ENCODE results near the gene CD58. TPM values are rescaled to one million over a fixed set of nuclear protein-coding genes. Genes with fewer than 3 reads are reported as not detected.
A peak's percentile ranks its signal among the peaks of the same experiment; 100 is the strongest.
"Not testable (repeated sequence)": the region's sequence is repeated elsewhere in the genome, so short reads cannot be mapped to it uniquely, and the experiment has no call there.

The CD58 gene, protein sequence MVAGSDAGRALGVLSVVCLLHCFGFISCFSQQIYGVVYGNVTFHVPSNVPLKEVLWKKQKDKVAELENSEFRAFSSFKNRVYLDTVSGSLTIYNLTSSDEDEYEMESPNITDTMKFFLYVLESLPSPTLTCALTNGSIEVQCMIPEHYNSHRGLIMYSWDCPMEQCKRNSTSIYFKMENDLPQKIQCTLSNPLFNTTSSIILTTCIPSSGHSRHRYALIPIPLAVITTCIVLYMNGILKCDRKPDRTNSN
- total RNA-seq: 10 to 100 TPM; 23.1 to 63.0 (median 39.0) TPM

GRCh38 chr1:116570358-116571214, at the start of gene CD58:
Gene CD58 (minus strand): TSS chr1:116571026. CDS start chr1:116570972, 54 bp downstream.
- Histone ChIP-seq H3K4me1 (peaks cover 0 to 21% (median 4%) of the 10 kb centered on the region in 4 donors), H3K4me3 (peak within 1 kb of the TSS; percentile 82 to 88 (median 84)), H3K27ac (peak within 1 kb of the TSS; percentile 96 to 98 (median 98)), H3K27me3 (no peaks in the 10 kb centered on the region), H3K9me3 (no peaks in the 10 kb centered on the region), H3K36me3 (no peaks in the 10 kb centered on the region)
- peak; percentile 89 to 96 (median 95) for DNase-seq
- TF ChIP-seq CTCF (IDR thresholded peaks at IDR 0.05) (peak; percentile 58 to 88 (median 74)), POLR2A (IDR thresholded peaks at IDR 0.05) (peak; percentile 84 to 86)

DNA sequence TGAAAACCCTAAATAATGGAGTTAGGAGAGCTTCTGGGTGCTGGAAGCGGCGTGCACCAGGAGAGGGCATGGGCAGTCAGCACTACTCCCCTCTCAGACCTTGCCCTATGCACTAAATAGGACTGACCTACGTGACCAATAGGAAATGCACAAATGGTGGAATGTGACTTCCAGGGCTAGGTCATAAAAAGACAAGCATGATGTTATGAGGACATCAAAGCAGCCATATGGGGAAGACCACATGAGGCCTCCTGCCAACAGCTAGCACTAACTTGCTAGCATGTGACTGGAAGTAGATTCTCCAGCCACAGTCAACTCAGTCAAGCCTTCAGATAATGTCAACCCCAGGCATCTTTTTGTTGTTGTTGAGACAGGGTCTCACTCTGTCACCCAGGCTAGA, 49.6 kb upstream of the CD58 start:
- not testable (repeated sequence) for DNase-seq, H3K27me3 ChIP-seq, H3K27ac ChIP-seq, H3K36me3 ChIP-seq, H3K9me3 ChIP-seq, H3K4me3 ChIP-seq
- peaks cover 0 to 16% (median 0%) of the 10 kb centered on the region in 4 donors for H3K4me1 ChIP-seq

- not testable (repeated sequence) for DNase-seq, H3K36me3 ChIP-seq
- peaks cover 0 to 11% (median 0%) of the 10 kb centered on the region in 4 donors for H3K4me1 ChIP-seq
Measured at GRCh38 chr1:116619106-116619505, 48.3 kb upstream of the CD58 start.

DNA sequence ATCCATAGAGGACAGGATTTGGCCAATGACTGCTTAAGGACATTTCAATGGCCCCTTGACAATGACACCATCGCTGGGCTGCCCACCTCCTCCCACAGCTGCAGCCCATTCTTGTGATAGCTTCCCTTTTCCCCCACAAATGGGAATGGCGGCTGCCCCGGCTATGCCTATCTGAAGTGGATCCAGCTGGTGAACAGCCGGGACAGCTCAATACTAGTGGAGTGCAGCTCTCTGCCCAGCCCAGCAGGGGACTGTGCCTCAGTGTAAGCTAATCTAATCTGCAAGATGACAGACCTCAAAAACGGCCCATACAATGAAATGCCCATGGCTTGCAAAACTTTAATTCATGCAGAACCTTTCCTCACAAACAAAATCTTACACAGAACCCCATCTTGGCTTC, 47.0 kb upstream of the CD58 start:
- Histone ChIP-seq H3K4me1 (peaks cover 0 to 11% (median 0%) of the 10 kb centered on the region in 4 donors), H3K36me3 (peaks cover 0 to 10% (median 0%) of the 10 kb centered on the region in 3 donors)
- not testable (repeated sequence) for H3K27me3 ChIP-seq, DNase-seq, H3K9me3 ChIP-seq, H3K27ac ChIP-seq, H3K4me3 ChIP-seq

More at GRCh38 chr1:116619106-116619505, 48.3 kb upstream of the CD58 start:
- H3K9me3 ChIP-seq, H3K27me3 ChIP-seq, H3K4me3 ChIP-seq, H3K27ac ChIP-seq: not testable (repeated sequence)

DNA sequence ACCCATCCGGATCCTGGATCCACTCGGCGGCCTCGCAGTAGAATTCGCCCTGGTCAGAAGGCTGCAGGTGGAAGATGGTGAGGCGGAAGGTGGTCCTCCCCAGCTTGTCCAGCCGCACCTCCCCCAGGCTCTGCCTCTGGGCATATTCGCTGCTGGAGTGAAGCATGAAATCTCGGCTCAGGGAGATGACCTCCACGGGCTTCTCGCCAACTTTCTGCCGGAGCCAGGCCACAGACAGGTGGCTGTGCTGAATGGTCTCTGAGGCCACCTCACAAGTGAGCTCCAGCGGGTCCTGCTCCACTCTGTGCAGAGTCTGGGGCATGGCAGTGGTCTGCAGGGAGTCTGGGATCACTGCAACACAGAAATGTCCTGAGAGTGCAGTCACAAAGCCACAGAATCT, 43.0 kb upstream of the CD58 start:
- H3K27ac ChIP-seq, DNase-seq, H3K27me3 ChIP-seq, H3K4me3 ChIP-seq, H3K9me3 ChIP-seq: not testable (repeated sequence)
- Histone ChIP-seq H3K36me3 (peaks cover 0 to 10% (median 0%) of the 10 kb centered on the region in 3 donors), H3K4me1 (peaks cover 0 to 14% (median 0%) of the 10 kb centered on the region in 4 donors)

DNA sequence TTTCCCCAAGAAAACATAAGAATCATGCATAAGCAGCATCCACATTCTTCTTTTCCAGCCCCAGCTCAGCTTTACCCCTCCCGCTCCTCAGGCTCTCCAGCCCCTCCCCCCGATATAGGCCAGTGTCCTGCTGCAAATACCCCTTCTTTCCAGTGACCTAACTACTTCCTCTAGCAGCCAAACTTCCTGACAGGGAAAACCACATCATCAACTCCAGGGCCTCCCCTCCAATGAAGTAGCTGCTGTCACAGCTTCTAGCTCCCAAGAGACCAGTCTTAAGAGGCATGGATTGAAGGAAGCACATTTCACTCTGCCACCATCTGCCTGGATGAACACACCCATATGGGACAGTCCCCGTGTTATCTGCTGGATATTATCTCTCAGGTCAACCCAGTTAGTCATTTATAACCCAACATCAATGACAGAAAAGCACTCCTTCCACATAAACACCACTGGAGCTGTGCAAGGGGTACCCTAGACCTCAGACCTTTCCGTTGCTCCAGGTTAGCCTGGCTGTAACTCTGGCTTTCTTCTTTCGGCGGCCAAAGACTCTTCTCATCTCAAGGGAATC, 39.1 kb upstream of the CD58 start:
- not testable (repeated sequence) for H3K4me3 ChIP-seq, H3K27ac ChIP-seq, H3K27me3 ChIP-seq, H3K4me1 ChIP-seq, H3K9me3 ChIP-seq
- DNase-seq: peak in 1 of 3 donors; percentile 51
- H3K36me3 ChIP-seq: peaks cover 0 to 10% (median 0%) of the 10 kb centered on the region in 3 donors

DNA sequence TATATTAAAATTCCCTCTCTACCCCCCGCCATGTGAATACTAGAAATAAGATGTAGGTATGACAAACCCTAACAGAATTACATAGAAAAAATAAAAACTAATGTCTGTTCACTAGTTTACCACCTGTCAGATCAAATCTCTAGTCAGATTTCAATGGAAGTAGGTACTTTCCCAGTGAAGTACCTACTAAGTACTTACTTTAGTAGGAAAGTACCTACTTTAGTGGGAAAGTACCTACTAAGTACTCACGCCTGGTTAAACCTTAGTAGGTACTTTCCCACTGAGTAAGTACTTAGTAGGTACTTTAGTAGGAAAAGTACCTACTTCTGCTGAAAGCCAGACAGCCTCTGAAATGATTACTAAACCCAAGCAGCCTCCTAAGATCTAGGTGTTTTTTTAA, 38.0 kb upstream of the CD58 start:
- not testable (repeated sequence) for H3K9me3 ChIP-seq, H3K4me1 ChIP-seq, H3K27me3 ChIP-seq, H3K36me3 ChIP-seq, DNase-seq, H3K27ac ChIP-seq, H3K4me3 ChIP-seq

DNA sequence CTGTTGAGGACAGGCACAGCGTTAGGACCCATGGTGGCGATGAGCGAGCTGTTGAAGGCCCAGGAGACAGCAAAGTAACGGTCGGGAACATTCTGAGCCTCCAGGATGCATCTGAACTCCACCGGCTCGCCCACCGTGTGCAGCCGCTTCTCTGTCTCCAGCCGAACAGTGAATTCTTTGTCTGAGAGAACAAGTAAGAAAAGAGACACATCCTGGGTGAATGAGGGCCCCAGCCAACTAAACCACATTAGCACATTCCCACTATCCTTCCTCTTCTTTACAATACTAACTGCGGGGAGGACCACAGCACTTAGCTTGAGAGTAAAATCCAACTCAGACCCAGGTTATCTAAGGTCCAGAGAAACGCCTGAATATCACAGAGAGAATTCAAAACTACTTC, 37.3 kb upstream of the CD58 start:
- H3K27ac ChIP-seq, H3K4me1 ChIP-seq, H3K27me3 ChIP-seq, H3K4me3 ChIP-seq, H3K36me3 ChIP-seq, DNase-seq, H3K9me3 ChIP-seq: not testable (repeated sequence)

GRCh38 chr1:116607463-116607862, 36.6 kb upstream of the CD58 start:
- not testable (repeated sequence) for H3K9me3 ChIP-seq, DNase-seq, H3K27me3 ChIP-seq, H3K36me3 ChIP-seq, H3K4me3 ChIP-seq, H3K4me1 ChIP-seq, H3K27ac ChIP-seq

GRCh38 chr1:116606067-116606466, 35.2 kb upstream of the CD58 start:
- not testable (repeated sequence) for H3K9me3 ChIP-seq, H3K27ac ChIP-seq, DNase-seq, H3K4me1 ChIP-seq, H3K27me3 ChIP-seq, H3K36me3 ChIP-seq, H3K4me3 ChIP-seq

All from Peyer's patch (tissue), 4 donors.